Measurements from ENCODE around the gene AGAP1. TPM values are rescaled to one million over a fixed set of nuclear protein-coding genes. Genes with fewer than 3 reads are reported as not detected.
A peak's percentile ranks its signal among the peaks of the same experiment; 100 is the strongest.

The AGAP1 gene
- total RNA-seq, 1 donor from 2014 or later: 17.5 TPM

DNA sequence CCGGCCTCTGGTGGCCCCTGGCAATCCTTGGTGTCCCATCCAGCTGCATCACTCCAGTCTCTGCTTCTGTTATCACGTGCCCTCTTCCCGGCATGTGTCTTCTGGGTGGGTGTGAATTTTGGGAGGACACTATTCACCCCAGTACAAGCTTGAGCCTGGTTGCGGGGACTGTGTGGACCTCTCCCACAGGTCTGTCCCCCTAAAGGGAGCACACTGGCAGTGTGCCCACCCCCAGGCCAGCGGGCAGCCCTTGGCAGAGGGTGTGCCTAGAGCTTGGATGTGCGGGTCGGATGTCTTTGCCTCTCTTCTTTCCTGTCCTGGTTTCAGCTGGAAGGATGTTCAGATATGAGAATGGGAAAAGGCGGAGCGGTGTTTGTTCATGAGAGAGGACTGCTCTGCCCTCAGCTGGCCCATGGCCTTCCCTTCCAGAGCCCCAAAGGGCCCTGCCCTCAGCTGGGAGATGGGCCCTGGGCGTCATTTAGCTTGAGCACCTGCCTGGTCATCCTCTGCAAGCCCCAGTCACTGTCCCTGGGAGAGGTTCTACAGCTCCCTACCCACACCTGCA, 73.2 kb downstream of the AGAP1 start:
- DNase-seq (ENCODE audit: low read depth): no peak
- no peak overlapping the region for H3K4me3 ChIP-seq (ENCODE audit: low read depth, low read length)
- TF ChIP-seq, protein P1, sequence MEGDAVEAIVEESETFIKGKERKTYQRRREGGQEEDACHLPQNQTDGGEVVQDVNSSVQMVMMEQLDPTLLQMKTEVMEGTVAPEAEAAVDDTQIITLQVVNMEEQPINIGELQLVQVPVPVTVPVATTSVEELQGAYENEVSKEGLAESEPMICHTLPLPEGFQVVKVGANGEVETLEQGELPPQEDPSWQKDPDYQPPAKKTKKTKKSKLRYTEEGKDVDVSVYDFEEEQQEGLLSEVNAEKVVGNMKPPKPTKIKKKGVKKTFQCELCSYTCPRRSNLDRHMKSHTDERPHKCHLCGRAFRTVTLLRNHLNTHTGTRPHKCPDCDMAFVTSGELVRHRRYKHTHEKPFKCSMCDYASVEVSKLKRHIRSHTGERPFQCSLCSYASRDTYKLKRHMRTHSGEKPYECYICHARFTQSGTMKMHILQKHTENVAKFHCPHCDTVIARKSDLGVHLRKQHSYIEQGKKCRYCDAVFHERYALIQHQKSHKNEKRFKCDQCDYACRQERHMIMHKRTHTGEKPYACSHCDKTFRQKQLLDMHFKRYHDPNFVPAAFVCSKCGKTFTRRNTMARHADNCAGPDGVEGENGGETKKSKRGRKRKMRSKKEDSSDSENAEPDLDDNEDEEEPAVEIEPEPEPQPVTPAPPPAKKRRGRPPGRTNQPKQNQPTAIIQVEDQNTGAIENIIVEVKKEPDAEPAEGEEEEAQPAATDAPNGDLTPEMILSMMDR (conservative IDR thresholded peaks at IDR 0.05; ENCODE audit: low read depth, low read length): no peak

GRCh38 chr2:235567842-235568241, 74.0 kb downstream of the AGAP1 start:
- TF ChIP-seq, protein P1 (conservative IDR thresholded peaks at IDR 0.05; ENCODE audit: low read depth, low read length): no peak
- H3K4me3 ChIP-seq (ENCODE audit: low read depth, low read length): no peak overlapping the region
- DNase-seq (ENCODE audit: low read depth): no peak

DNA sequence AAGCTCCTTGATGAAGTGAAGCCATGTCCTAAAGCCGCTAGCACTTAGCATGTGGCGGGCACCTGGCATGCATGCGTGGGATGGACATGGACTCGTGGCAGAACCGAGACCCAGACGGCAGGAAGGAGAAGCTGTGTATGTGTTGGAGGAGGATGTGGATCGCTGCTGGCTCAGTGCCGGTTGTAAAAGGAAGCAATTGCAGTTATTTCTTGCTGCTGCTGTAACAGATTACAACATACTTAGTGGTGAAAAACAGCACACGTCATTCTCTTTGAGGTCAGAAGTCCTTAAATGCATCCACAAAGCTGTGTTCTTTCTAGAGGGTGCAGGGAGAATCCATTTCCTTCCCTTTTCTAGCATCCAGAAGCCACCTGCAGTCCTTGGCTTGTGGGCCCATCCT, 74.6 kb downstream of the AGAP1 start:
- TF ChIP-seq, protein P1 (conservative IDR thresholded peaks at IDR 0.05; ENCODE audit: low read depth, low read length): no peak

GRCh38 chr2:235569837-235570236, 76.0 kb downstream of the AGAP1 start:
- TF ChIP-seq, protein P1 (conservative IDR thresholded peaks at IDR 0.05; ENCODE audit: low read depth, low read length): no peak
- DNase-seq (ENCODE audit: low read depth): no peak
- no peak overlapping the region for H3K4me3 ChIP-seq (ENCODE audit: low read depth, low read length)

More for the DNA sequence above, 74.6 kb downstream of the AGAP1 start:
- H3K4me3 ChIP-seq (ENCODE audit: low read depth, low read length): no peak overlapping the region
- DNase-seq (ENCODE audit: low read depth): no peak

DNA sequence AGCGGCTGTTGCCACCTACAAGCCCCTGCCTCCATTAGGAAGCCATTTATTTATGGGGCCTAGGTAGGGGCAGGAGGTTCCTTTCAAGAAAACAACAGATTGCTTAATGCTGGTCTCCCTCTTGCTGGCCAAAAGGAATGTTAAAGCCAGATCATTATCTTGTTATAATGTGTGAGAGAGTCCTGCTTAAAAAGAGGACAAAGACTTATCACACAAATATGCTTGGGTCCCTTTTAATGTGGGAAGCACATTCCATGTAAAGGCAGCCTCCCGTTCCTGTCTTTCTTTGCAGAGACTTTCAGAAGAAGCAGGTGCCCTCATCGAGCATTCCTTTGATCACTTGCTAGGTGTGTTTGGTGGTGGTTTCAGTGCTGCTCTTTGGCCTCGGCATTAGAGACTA, 76.4 kb downstream of the AGAP1 start:
- no peak overlapping the region for H3K4me3 ChIP-seq (ENCODE audit: low read depth, low read length)
- TF ChIP-seq, protein P1 (conservative IDR thresholded peaks at IDR 0.05; ENCODE audit: low read depth, low read length): no peak
- DNase-seq (ENCODE audit: low read depth): no peak

GRCh38 chr2:235570966-235571692, 77.3 kb downstream of the AGAP1 start:
- DNase-seq (ENCODE audit: low read depth): peak; percentile 60
- TF ChIP-seq, protein P1 (conservative IDR thresholded peaks at IDR 0.05; ENCODE audit: low read depth, low read length): no peak
- no peak overlapping the region for H3K4me3 ChIP-seq (ENCODE audit: low read depth, low read length)

GRCh38 chr2:235572592-235572991, 78.7 kb downstream of the AGAP1 start:
- H3K4me3 ChIP-seq (ENCODE audit: low read depth, low read length): no peak overlapping the region
- DNase-seq (ENCODE audit: low read depth): no peak
- TF ChIP-seq, protein P1 (conservative IDR thresholded peaks at IDR 0.05; ENCODE audit: low read depth, low read length): no peak

All from epithelial cell of proximal tubule (primary cell).